Measurements from ENCODE around the gene CBY2. TPM values are rescaled to one million over a fixed set of nuclear protein-coding genes. Genes with fewer than 3 reads are reported as not detected.
"Not testable (repeated sequence)": the region's sequence is repeated elsewhere in the genome, so short reads cannot be mapped to it uniquely, and the experiment has no call there.

Gene CBY2, protein sequence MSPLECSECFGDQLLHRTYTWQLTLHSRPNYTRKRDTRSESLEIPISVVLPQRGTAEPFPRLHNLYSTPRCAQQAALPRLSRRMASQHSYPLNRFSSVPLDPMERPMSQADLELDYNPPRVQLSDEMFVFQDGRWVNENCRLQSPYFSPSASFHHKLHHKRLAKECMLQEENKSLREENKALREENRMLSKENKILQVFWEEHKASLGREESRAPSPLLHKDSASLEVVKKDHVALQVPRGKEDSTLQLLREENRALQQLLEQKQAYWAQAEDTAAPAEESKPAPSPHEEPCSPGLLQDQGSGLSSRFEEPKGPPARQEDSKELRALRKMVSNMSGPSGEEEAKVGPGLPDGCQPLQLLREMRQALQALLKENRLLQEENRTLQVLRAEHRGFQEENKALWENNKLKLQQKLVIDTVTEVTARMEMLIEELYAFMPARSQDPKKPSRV
- total RNA-seq, result not detected
- polyA plus RNA-seq (ENCODE audit: insufficient read length in 2 of 2), result not detected
- long read RNA-seq, donor 1, result 0 reads
- long read RNA-seq, donor 2, result 0 reads
- long read RNA-seq, donor 3, result 0 reads
- long read RNA-seq, donor 4, result 0 reads

DNA sequence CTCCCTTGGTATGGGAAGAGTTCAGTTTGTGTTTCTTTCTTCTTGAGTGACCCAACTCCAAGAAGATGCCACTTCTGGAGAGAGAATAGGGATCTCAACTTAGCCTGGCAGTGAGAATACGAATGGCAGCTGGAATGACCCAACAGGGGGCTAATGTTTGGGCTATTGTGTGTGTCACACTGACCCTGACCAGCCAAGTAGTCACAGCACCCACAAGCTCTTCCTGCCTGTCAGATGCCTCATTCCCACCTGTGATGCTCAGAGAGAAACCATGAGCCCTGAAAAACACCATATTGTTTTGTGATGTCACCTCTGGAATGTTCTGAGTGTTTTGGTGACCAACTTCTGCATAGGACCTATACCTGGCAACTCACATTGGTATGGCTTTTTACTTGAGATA lies at the start of gene CBY2:
TSS of gene CBY2 (plus strand) at position 233 of the 400 bp plus-strand sequence. CDS start at position 304, 71 bp downstream.
- WGBS (ENCODE audit: insufficient coverage), result 80% methylated on average over 1 of the region's 1 CpG
- Histone ChIP-seq H3K27ac (ENCODE audit: low read depth, low read length) (no peak within 1 kb of the TSS), H3K27me3 (ENCODE audit: control insufficient read depth, insufficient read depth, low read length) (no peaks in the 10 kb centered on the region), H3K36me3 (ENCODE audit: control insufficient read depth, insufficient read depth, low read length) (no peaks in the 10 kb centered on the region), H3K4me3 (ENCODE audit: low read depth, low read length) (no peak within 1 kb of the TSS), H3K9me3 (ENCODE audit: control insufficient read depth, insufficient read depth, low read length) (no peaks in the 10 kb centered on the region), H3K4me1 (ENCODE audit: control insufficient read depth, insufficient read depth, low read length) (peaks cover 3% of the 10 kb centered on the region)
- no peak for DNase-seq (ENCODE audit: low read depth in 4 of 6, low spot score in 6 of 6)

DNA sequence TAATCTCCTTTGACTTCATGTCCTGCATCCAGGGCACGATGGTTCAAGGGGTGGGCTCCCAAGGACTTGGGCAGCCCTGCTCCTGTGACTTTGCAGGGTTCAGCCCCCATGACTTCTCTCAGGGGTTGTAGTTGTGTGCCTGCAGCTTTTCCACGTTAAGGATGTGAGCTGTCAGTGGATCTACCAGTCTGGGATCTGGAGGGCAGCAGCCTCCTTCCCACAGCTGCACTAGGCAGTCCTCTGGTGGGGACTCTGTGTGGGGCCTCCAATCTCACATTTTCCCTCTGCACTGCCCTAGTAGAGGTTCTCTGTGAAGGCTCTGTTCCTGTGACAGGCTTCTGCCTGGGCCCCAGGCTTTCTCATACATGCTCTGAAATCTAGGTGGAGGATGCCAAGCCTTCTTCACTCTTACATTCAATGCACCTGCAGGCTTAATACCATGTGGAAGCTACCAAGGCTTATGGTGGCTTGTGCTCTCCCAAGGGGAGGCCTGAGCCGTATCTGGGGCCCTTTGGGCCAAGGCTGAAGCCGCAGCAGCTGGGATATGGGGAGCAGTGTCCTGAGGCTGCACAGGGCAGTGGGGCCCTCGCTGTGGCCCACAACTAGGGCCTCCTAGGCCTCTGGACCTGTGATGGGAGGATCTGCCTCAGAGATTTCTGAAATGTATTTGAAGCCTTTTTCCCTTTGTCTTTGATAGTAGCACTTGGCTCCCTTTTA lies 47.3 kb upstream of the CBY2 start:
- no peak overlapping the region for H3K4me3 ChIP-seq (ENCODE audit: low read depth, low read length)
- no peak overlapping the region for H3K27ac ChIP-seq (ENCODE audit: low read depth, low read length)
- H3K4me1 ChIP-seq (ENCODE audit: control insufficient read depth, insufficient read depth, low read length), result no peaks in the 10 kb centered on the region
- H3K9me3 ChIP-seq (ENCODE audit: control insufficient read depth, insufficient read depth, low read length), result no peaks in the 10 kb centered on the region
- DNase-seq (ENCODE audit: low read depth in 4 of 6, low spot score in 6 of 6), result no peak
- WGBS (ENCODE audit: insufficient coverage), result 92% methylated on average over 4 of the region's 5 CpGs
- no peaks in the 10 kb centered on the region for H3K27me3 ChIP-seq (ENCODE audit: control insufficient read depth, insufficient read depth, low read length)
- no peaks in the 10 kb centered on the region for H3K36me3 ChIP-seq (ENCODE audit: control insufficient read depth, insufficient read depth, low read length)

DNA sequence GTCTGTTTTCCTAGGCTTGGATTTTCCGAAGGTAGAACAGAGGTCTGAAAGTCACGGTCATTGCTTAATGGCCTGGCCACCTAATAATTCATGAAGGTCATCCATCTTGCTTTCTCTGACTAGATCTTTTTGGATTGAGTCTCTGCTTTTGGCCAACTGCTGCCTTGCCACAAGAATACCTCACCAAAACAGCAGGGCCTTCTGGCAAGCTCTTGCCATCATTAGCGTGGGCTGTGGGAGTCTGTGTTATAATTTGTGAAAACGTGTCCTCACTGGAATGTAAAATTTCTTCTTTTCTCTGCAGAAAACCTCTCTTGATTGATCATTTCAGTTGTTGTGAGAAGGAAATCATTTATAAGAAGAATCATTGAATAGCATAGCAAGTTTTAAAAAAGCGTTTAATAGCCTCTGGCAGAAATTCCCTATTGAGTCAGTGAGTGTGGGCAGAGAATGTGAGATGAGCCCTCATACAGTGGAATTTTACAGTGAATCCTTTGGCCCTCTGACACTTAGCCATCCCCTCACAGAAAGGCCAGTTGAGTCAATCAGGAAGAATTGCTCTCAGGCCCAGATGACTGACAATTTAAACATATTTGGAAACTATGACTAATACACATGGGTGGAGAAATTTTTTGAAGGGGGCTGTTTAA lies 43.4 kb upstream of the CBY2 start:
- 80% methylated on average over 2 of the region's 5 CpGs for WGBS (ENCODE audit: insufficient coverage)
- Histone ChIP-seq H3K9me3 (ENCODE audit: control insufficient read depth, insufficient read depth, low read length) (no peaks in the 10 kb centered on the region), H3K27me3 (ENCODE audit: control insufficient read depth, insufficient read depth, low read length) (no peaks in the 10 kb centered on the region), H3K4me1 (ENCODE audit: control insufficient read depth, insufficient read depth, low read length) (no peaks in the 10 kb centered on the region), H3K27ac (ENCODE audit: low read depth, low read length) (no peak overlapping the region), H3K36me3 (ENCODE audit: control insufficient read depth, insufficient read depth, low read length) (no peaks in the 10 kb centered on the region), H3K4me3 (ENCODE audit: low read depth, low read length) (no peak overlapping the region)
- DNase-seq (ENCODE audit: low read depth in 4 of 6, low spot score in 6 of 6), result no peak

DNA sequence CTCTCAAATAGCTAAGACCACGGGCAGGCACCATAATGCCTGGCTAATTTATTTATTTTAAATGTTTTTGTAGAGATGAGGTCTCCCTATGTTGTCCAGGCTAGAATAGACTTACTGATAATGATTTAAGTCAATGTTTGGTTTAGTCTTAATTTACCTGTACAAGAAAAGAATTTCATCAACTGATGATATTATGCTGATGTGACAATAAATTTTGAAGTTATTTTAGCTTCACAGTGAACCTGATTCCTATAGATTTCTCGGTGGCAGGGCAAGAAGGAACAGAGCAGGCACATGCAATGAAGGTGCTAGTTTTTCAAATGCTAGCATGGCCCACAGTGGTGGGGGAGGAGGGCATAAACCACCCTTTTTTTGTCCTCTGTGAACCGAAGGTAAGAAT lies 42.6 kb upstream of the CBY2 start:
- H3K27me3 ChIP-seq (ENCODE audit: control insufficient read depth, insufficient read depth, low read length), result no peaks in the 10 kb centered on the region
- 67% methylated on average over 1 of the region's 3 CpGs for WGBS (ENCODE audit: insufficient coverage)
- H3K36me3 ChIP-seq (ENCODE audit: control insufficient read depth, insufficient read depth, low read length), result no peaks in the 10 kb centered on the region
- no peak for DNase-seq (ENCODE audit: low read depth in 4 of 6, low spot score in 6 of 6)
- H3K27ac ChIP-seq (ENCODE audit: low read depth, low read length), result no peak overlapping the region
- H3K9me3 ChIP-seq (ENCODE audit: control insufficient read depth, insufficient read depth, low read length), result no peaks in the 10 kb centered on the region
- no peaks in the 10 kb centered on the region for H3K4me1 ChIP-seq (ENCODE audit: control insufficient read depth, insufficient read depth, low read length)
- no peak overlapping the region for H3K4me3 ChIP-seq (ENCODE audit: low read depth, low read length)

DNA sequence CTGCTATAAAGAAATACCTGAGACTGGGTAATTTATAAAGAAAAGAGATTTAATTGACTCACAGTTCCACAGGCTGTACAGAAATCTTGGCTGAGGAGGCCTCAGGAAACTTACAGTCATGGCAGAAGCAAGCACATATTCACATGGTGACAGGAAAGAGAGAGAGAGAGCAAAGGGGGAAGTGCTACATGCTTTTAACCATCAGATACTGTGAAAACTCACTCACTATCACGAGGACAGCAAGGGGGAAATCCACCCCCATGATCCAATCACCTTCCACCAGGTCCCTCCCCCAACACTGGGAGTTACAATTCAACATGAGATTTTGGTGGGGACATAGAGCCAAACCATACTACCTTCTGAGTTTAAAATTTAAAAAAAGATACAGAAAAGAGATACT lies 41.7 kb upstream of the CBY2 start:
- H3K27ac ChIP-seq (ENCODE audit: low read depth, low read length); H3K4me1 ChIP-seq (ENCODE audit: control insufficient read depth, insufficient read depth, low read length); H3K36me3 ChIP-seq (ENCODE audit: control insufficient read depth, insufficient read depth, low read length); DNase-seq (ENCODE audit: low read depth in 4 of 6, low spot score in 6 of 6); H3K4me3 ChIP-seq (ENCODE audit: low read depth, low read length); H3K27me3 ChIP-seq (ENCODE audit: control insufficient read depth, insufficient read depth, low read length); H3K9me3 ChIP-seq (ENCODE audit: control insufficient read depth, insufficient read depth, low read length): not testable (repeated sequence)
- no CpG with 5 or more reads among the region's 1 CpG for WGBS (ENCODE audit: insufficient coverage)

DNA sequence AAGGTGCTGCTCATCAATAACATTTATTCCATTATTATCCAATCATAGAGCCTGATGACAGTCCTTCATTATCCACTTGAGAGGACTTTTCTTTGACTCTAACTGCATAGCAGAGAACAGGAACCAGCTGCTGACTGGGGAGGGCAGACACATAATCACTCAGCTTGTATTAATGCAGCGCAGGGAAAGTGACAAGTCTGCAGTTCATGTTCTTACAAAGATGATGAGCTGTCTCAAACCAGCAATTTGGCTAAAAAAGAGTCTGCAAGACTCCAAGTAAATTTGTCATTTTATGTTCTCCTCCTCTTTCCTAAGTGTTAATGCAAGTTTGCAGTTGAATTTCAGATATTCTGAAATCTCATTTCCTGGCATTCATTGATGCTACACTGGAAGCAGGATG lies 40.0 kb upstream of the CBY2 start:
- Histone ChIP-seq H3K9me3 (ENCODE audit: control insufficient read depth, insufficient read depth, low read length) (no peaks in the 10 kb centered on the region), H3K27ac (ENCODE audit: low read depth, low read length) (no peak overlapping the region), H3K4me3 (ENCODE audit: low read depth, low read length) (no peak overlapping the region)

DNA sequence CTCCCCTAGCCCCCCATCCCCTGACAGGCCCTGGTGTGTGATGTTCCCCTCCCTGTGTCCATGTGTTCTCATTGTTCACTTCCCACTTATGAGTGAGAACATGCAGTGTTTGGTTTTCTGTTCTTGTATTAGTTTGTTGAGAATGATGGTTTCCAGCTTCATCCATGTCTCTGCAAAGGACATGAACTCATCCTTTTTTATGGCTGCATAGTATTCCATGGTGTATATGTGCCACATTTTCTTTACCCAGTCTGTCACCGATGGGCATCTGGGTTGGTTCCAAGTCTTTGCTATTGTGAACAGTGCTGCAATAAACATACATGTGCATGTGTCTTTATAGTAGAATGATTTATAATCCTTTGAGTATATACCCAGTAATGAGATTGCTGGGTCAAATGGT lies 39.2 kb upstream of the CBY2 start:
- not testable (repeated sequence) for H3K36me3 ChIP-seq (ENCODE audit: control insufficient read depth, insufficient read depth, low read length); H3K27me3 ChIP-seq (ENCODE audit: control insufficient read depth, insufficient read depth, low read length); H3K27ac ChIP-seq (ENCODE audit: low read depth, low read length); H3K9me3 ChIP-seq (ENCODE audit: control insufficient read depth, insufficient read depth, low read length); H3K4me1 ChIP-seq (ENCODE audit: control insufficient read depth, insufficient read depth, low read length); DNase-seq (ENCODE audit: low read depth in 4 of 6, low spot score in 6 of 6); H3K4me3 ChIP-seq (ENCODE audit: low read depth, low read length)
- WGBS (ENCODE audit: insufficient coverage), result no CpG with 5 or more reads among the region's 1 CpG

More for the DNA sequence above, 40.0 kb upstream of the CBY2 start:
- Histone ChIP-seq H3K4me1 (ENCODE audit: control insufficient read depth, insufficient read depth, low read length) (no peaks in the 10 kb centered on the region), H3K36me3 (ENCODE audit: control insufficient read depth, insufficient read depth, low read length) (no peaks in the 10 kb centered on the region), H3K27me3 (ENCODE audit: control insufficient read depth, insufficient read depth, low read length) (no peaks in the 10 kb centered on the region)
- WGBS (ENCODE audit: insufficient coverage), result 50% methylated on average over 1 of the region's 1 CpG
- peak in 2 of 6 donors; percentile 49 to 77 for DNase-seq (ENCODE audit: low read depth in 4 of 6, low spot score in 6 of 6)

DNA sequence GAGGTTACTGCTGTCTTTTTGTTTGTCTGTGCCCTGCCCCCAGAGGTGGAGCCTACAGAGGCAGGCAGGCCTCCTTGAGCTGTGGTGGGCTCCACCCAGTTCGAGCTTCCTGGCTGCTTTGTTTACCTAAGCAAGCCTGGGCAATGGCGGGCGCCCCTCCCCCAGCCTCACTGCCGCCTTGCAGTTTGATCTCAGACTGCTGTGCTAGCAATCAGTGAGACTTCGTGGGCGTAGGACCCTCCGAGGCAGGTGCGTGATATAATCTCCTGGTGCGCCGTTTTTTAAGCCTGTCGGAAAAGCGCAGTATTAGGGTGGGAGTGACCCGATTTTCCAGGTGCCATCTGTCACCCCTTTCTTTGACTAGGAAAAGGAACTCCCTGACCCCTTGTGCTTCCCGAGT lies 32.5 kb upstream of the CBY2 start:
- not testable (repeated sequence) for H3K27me3 ChIP-seq (ENCODE audit: control insufficient read depth, insufficient read depth, low read length); DNase-seq (ENCODE audit: low read depth in 4 of 6, low spot score in 6 of 6); H3K4me3 ChIP-seq (ENCODE audit: low read depth, low read length); H3K9me3 ChIP-seq (ENCODE audit: control insufficient read depth, insufficient read depth, low read length); H3K27ac ChIP-seq (ENCODE audit: low read depth, low read length); H3K4me1 ChIP-seq (ENCODE audit: control insufficient read depth, insufficient read depth, low read length); H3K36me3 ChIP-seq (ENCODE audit: control insufficient read depth, insufficient read depth, low read length)
- WGBS (ENCODE audit: insufficient coverage), result no CpG with 5 or more reads among the region's 14 CpGs

DNA sequence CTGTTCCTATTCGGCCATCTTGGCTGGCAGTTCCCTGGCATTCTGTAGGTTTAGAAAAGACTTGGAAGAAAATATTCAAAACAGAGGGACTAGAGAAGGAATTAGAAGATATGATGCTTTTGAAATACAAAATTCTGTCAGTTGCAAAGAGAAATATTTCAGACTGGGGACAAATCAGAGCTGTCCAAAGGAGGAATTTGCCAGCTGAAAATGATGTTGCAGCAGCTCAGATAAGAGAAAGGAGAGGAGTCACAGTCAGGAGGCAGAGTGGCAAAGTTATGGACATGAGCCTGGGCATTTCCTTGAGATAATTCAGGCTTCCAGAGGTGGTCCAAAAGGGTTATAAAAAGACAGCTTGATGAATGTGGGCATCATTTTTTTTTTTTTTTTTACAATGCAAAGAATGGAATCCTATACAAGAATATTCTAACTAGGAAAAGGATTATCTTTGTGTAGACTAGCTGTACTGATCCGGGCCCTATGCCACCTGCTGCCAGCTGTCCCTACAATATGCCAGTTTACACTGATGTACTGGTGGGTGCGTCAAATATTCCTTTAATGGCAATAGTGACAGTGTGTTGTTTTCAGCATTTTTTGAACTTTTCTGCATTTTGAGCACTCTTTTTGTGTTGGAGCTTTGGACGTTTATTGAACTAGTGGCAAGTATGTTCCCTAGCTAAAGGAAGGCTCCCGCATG lies 31.8 kb upstream of the CBY2 start:
- H3K9me3 ChIP-seq (ENCODE audit: control insufficient read depth, insufficient read depth, low read length), result no peaks in the 10 kb centered on the region
- no peaks in the 10 kb centered on the region for H3K27me3 ChIP-seq (ENCODE audit: control insufficient read depth, insufficient read depth, low read length)
- H3K36me3 ChIP-seq (ENCODE audit: control insufficient read depth, insufficient read depth, low read length), result no peaks in the 10 kb centered on the region
- DNase-seq (ENCODE audit: low read depth in 4 of 6, low spot score in 6 of 6), result peak in 1 of 6 donors; percentile 90
- H3K4me1 ChIP-seq (ENCODE audit: control insufficient read depth, insufficient read depth, low read length), result no peaks in the 10 kb centered on the region
- H3K27ac ChIP-seq (ENCODE audit: low read depth, low read length), result no peak overlapping the region
- whole genome bisulfite sequencing (ENCODE audit: insufficient coverage), result 93% methylated on average over 3 of the region's 5 CpGs
- no peak overlapping the region for H3K4me3 ChIP-seq (ENCODE audit: low read depth, low read length)
